Measurements from ENCODE around the gene FAM83B. TPM values are rescaled to one million over a fixed set of nuclear protein-coding genes. Genes with fewer than 3 reads are reported as not detected.

FAM83B gene
- total and polyA plus RNA-seq, 2 of the 13 experiments (the other 11 are each of a cell fraction or from before 2014, with no cell fraction given): not detected

DNA sequence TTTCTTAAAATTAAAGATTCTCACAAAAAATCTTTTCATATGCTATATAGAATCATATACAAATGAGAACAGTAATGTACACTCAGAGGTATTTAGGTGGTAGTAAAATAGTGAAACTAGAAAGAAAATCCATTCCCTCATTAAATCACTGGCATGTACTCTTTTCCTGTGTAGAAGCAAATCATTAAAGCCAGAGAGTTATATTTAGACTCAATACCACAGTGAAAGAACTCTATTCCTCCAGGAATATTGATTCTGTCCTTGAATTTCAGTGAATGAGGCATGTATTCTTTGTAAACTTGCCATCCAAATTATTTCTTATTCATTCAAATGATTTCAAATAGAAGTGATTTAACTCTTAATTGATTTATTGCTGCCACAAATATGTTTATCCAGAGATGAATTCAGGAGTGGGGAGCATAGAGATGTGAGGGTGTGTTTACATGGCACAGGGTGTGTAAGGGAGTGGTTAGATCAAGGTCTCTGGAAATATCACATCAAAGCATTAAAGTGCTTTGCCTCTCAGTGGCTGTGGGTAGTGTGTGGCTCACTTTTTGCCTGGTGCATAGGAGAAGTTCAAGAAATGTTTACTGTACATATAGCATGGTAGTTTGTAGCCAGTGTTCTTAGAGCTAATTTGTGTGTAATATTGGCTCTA, 141.2 kb downstream of the FAM83B start:
- no peak overlapping the region for H3K4me2 ChIP-seq (ENCODE audit: low read depth, low read length)
- H2AFZ ChIP-seq (ENCODE audit: low read length): no peak overlapping the region
- H4K20me1 ChIP-seq (ENCODE audit: insufficient read depth, low read length): no peaks in the 10 kb centered on the region
- H3K36me3 ChIP-seq (replicated peaks in 1 of 2; ENCODE audit: control insufficient read depth in 1 of 2, insufficient read depth in 2 of 2, low read length in 2 of 2): no peaks in the 10 kb centered on the region
- in situ Hi-C loops (cut with HindIII; ENCODE audit: extremely low pct_ligation_motif_present, low pct_unique_long_range_greater_than_20kb): no loop called here
- no peaks in the 10 kb centered on the region for H3K79me2 ChIP-seq (ENCODE audit: insufficient read depth, low read length)
- H3K4me3 ChIP-seq (replicated peaks in 1 of 3; ENCODE audit: insufficient read depth in 1 of 3, low read depth in 2 of 3, low read length in 3 of 3): no peak overlapping the region
- no peak overlapping the region for H3K27ac ChIP-seq (ENCODE audit: extremely low read length, insufficient read depth, low read length)
- intact Hi-C loops (cut with micrococcal nuclease; ENCODE audit: unreplicated experiment): no loop called here
- H3K9ac ChIP-seq (ENCODE audit: insufficient read depth, low read depth, low read length): no peak overlapping the region
- DNase-seq (ENCODE audit: low spot score) (no peak), FAIRE-seq (no peak), ATAC-seq (no peak)
- TF ChIP-seq, protein P1, sequence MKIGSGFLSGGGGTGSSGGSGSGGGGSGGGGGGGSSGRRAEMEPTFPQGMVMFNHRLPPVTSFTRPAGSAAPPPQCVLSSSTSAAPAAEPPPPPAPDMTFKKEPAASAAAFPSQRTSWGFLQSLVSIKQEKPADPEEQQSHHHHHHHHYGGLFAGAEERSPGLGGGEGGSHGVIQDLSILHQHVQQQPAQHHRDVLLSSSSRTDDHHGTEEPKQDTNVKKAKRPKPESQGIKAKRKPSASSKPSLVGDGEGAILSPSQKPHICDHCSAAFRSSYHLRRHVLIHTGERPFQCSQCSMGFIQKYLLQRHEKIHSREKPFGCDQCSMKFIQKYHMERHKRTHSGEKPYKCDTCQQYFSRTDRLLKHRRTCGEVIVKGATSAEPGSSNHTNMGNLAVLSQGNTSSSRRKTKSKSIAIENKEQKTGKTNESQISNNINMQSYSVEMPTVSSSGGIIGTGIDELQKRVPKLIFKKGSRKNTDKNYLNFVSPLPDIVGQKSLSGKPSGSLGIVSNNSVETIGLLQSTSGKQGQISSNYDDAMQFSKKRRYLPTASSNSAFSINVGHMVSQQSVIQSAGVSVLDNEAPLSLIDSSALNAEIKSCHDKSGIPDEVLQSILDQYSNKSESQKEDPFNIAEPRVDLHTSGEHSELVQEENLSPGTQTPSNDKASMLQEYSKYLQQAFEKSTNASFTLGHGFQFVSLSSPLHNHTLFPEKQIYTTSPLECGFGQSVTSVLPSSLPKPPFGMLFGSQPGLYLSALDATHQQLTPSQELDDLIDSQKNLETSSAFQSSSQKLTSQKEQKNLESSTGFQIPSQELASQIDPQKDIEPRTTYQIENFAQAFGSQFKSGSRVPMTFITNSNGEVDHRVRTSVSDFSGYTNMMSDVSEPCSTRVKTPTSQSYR (CRISPR knock-in tag; IDR thresholded peaks at IDR 0.05; ENCODE audit: borderline replicate concordance): no peak
- TF ChIP-seq, protein P2, sequence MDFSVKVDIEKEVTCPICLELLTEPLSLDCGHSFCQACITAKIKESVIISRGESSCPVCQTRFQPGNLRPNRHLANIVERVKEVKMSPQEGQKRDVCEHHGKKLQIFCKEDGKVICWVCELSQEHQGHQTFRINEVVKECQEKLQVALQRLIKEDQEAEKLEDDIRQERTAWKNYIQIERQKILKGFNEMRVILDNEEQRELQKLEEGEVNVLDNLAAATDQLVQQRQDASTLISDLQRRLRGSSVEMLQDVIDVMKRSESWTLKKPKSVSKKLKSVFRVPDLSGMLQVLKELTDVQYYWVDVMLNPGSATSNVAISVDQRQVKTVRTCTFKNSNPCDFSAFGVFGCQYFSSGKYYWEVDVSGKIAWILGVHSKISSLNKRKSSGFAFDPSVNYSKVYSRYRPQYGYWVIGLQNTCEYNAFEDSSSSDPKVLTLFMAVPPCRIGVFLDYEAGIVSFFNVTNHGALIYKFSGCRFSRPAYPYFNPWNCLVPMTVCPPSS (IDR thresholded peaks at IDR 0.05): no peak
- no peaks in the 10 kb centered on the region for H3K4me1 ChIP-seq (ENCODE audit: insufficient read depth, low read length)
- ChIA-PET POLR2A (no interaction called here), CTCF (ENCODE audit: low intra/inter-chr PET ratio, low total read pairs) (no interaction called here)
- H3K9me3 ChIP-seq (ENCODE audit: low read length): peaks cover 14% of the 10 kb centered on the region
- H3K27me3 ChIP-seq (ENCODE audit: control insufficient read depth in 1 of 2, insufficient read depth in 2 of 2, low read length in 2 of 2): no peaks in the 10 kb centered on the region
- BruUV-seq (replicated peaks): no TSS peak

GRCh38 chr6:54988576-54988975, 142.0 kb downstream of the FAM83B start:
- no TSS peak for BruUV-seq (replicated peaks)
- no peak overlapping the region for H3K4me2 ChIP-seq (ENCODE audit: low read depth, low read length)
- H3K4me3 ChIP-seq (replicated peaks in 1 of 3; ENCODE audit: insufficient read depth in 1 of 3, low read depth in 2 of 3, low read length in 3 of 3): no peak overlapping the region
- H3K36me3 ChIP-seq (replicated peaks in 1 of 2; ENCODE audit: control insufficient read depth in 1 of 2, insufficient read depth in 2 of 2, low read length in 2 of 2): no peaks in the 10 kb centered on the region
- H3K27me3 ChIP-seq (ENCODE audit: control insufficient read depth in 1 of 2, insufficient read depth in 2 of 2, low read length in 2 of 2): no peaks in the 10 kb centered on the region
- H3K27ac ChIP-seq (ENCODE audit: extremely low read length, insufficient read depth, low read length): no peak overlapping the region
- ChIA-PET POLR2A (no interaction called here), CTCF (ENCODE audit: low intra/inter-chr PET ratio, low total read pairs) (no interaction called here)
- no peaks in the 10 kb centered on the region for H3K4me1 ChIP-seq (ENCODE audit: insufficient read depth, low read length)
- no peaks in the 10 kb centered on the region for H4K20me1 ChIP-seq (ENCODE audit: insufficient read depth, low read length)
- in situ Hi-C loops (cut with HindIII; ENCODE audit: extremely low pct_ligation_motif_present, low pct_unique_long_range_greater_than_20kb) (no loop called here), intact Hi-C loops (cut with micrococcal nuclease; ENCODE audit: unreplicated experiment) (no loop called here)
- no peak for DNase-seq (ENCODE audit: low spot score)
- no peak for FAIRE-seq
- no peak overlapping the region for H2AFZ ChIP-seq (ENCODE audit: low read length)
- no peaks in the 10 kb centered on the region for H3K79me2 ChIP-seq (ENCODE audit: insufficient read depth, low read length)
- H3K9me3 ChIP-seq (ENCODE audit: low read length): peaks cover 14% of the 10 kb centered on the region
- ATAC-seq: no peak
- H3K9ac ChIP-seq (ENCODE audit: insufficient read depth, low read depth, low read length): no peak overlapping the region
- TF ChIP-seq RBFOX2 (IDR thresholded peaks at IDR 0.05; ENCODE audit: low read depth, low read length) (no peak), ZNF558 (CRISPR knock-in tag; IDR thresholded peaks at IDR 0.05; ENCODE audit: borderline replicate concordance) (no peak), RAD21 (CRISPR knock-in tag; IDR thresholded peaks at IDR 0.05) (no peak), NFYB (CRISPR knock-in tag; IDR thresholded peaks at IDR 0.05) (no peak), ZNF563 (CRISPR knock-in tag; IDR thresholded peaks at IDR 0.05) (no peak), E2F2 (CRISPR knock-in tag; IDR thresholded peaks at IDR 0.05; ENCODE audit: borderline replicate concordance) (no peak), SMYD3 (CRISPR knock-in tag; IDR thresholded peaks at IDR 0.05) (no peak), MBNL3 (CRISPR knock-in tag; conservative IDR thresholded peaks at IDR 0.05) (no peak), ZNF180 (CRISPR knock-in tag; IDR thresholded peaks at IDR 0.05; ENCODE audit: borderline replicate concordance, low read depth) (no peak), MNT (IDR thresholded peaks at IDR 0.05) (no peak)

Data from HepG2 (cell line).